ENCODE data around the gene GFAP. TPM values are rescaled to one million over a fixed set of nuclear protein-coding genes. Genes with fewer than 3 reads are reported as not detected.
A peak's percentile ranks its signal among the peaks of the same experiment; 100 is the strongest.

GFAP gene
- total RNA-seq, 1 experiment from 2014 or later = not detected

- peak; percentile 78 for DNase-seq (ENCODE audit: low spot score)
Observed at GRCh38 chr17:44900894-44901293, 14.4 kb downstream of the GFAP start.

- DNase-seq (ENCODE audit: low spot score) = peak; percentile 89
Observed at GRCh38 chr17:44899074-44899782, 16.1 kb downstream of the GFAP start, which contains the start of gene EFTUD2. Gene EFTUD2 (minus strand): TSS chr17:44899445. CDS start chr17:44894521, 4,924 bp downstream.

DNA sequence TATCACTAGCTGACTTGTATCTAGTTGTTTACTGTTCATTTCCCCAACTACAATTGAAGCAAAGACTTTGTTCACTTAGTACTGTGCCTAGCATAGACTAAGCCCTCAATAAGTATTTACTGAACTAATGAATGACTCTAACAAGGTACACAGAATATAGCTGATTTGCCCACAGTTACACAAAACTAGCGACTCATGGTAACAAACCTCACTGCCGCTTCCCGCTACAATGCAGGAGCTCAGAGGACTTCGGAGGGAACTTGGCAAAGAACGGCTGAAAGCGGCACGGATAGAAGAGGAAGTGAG is 16.6 kb downstream of the GFAP start:
- peak; percentile 53 for DNase-seq (ENCODE audit: low spot score)

GRCh38 chr17:44894642-44895041 is 20.7 kb downstream of the GFAP start:
- DNase-seq (ENCODE audit: low spot score) = no peak

DNA sequence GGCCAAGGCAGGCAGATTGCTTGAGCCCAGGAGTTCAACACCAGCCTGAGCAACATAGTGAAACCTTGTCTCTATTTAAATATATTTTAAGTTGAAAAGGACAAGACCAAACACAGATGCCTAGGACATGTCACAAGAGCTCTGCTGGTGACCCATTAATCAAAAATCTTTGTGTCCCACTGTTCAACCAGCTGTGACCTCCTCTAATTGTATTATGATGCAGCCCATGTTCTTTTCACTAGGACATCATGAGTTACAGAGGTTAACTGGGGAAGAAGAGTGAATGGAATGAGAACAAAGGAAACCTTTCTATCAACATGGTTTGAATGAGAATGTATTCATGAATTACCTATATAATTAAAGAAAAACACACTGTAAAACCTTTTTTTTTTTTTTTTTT is 23.1 kb downstream of the GFAP start:
- no peak for DNase-seq (ENCODE audit: low spot score)

DNA sequence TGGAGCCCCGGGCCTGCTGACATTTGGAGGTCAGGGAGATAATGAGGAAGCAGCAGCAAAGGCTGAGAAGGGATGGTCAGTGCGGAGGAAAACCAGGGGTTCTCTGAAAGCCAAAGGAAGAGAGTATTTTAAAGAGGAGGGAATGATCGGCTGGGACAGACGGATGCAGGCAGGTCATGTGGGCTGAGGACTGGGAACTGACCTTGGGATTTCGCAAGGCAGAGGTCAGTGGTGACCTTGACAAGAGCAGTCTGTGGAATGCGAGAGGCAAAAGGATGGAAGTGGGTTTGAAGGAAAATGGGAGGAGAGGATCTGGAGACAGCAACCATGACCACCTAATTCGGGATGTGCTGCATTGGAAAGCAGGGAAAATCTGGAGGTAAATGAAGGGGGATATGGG is 26.3 kb downstream of the GFAP start:
- no peak for DNase-seq (ENCODE audit: low spot score)

- DNase-seq (ENCODE audit: low spot score) = no peak
Observed at GRCh38 chr17:44887971-44888954, 27.0 kb downstream of the GFAP start.

GRCh38 chr17:44887016-44887415 is 28.3 kb downstream of the GFAP start:
- no peak for DNase-seq (ENCODE audit: low spot score)

DNA sequence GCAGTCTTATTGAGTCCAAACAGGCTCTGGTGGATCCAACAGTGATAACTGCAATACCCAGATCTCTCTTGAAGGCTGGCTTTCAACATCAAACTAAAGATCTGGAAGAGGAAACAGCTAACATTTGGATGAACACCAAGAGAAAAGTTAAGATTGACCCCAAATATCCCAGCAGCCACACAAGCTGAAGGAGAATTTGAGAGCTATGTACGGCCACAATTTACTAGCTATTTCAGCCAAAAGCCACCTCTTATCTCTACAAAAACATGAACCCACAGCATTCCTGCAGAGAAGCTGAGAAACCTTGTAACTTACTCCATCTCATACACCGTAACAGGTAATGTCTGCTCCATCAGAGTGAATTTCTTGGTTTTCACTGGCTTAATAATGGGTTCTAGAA is 30.4 kb downstream of the GFAP start:
- no peak for DNase-seq (ENCODE audit: low spot score)

DNA sequence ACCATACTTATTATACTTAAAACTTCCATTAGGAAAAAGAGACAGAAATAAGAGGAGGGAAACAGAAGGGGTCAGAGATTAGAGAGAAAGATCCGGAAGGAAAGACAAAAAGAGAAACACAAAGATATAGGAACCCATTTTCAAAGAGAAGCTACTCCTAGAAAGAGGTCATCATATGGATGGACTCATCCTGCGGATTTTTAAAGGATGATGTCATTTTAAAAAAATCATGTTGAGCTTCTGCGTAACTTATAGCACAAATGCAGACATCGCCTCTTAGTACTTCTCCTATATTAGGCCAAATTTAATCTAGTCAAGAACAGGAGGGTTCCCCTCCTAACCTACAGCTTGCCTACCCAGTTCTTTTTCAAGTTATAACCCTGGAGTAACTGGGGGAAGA is 34.2 kb downstream of the GFAP start:
- DNase-seq (ENCODE audit: low spot score) = no peak

- DNase-seq (ENCODE audit: low spot score) = no peak
Observed at GRCh38 chr17:44880062-44880461, 35.2 kb downstream of the GFAP start.

DNA sequence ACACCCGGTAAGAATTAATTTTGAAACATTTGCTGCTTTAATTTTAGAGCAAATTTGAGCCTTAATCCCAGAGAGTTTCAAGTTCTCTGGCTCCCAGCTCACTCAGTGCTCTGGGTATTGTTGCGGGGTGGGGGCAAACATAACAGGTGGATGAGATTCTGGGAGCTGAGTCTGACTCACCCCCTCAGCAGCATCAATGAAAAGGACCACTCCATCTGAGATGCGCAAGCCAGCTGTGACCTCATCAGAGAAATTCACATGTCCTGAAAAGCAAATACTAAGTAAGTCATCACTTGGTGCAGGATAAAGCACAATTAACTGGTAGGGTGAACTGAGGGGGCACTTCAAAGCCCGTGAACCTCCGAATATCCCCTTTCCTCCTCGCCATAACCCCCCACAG is 35.9 kb downstream of the GFAP start:
- no peak for DNase-seq (ENCODE audit: low spot score)

GRCh38 chr17:44878627-44879221 is 36.6 kb downstream of the GFAP start:
- DNase-seq (ENCODE audit: low spot score) = peak; percentile 47

DNA sequence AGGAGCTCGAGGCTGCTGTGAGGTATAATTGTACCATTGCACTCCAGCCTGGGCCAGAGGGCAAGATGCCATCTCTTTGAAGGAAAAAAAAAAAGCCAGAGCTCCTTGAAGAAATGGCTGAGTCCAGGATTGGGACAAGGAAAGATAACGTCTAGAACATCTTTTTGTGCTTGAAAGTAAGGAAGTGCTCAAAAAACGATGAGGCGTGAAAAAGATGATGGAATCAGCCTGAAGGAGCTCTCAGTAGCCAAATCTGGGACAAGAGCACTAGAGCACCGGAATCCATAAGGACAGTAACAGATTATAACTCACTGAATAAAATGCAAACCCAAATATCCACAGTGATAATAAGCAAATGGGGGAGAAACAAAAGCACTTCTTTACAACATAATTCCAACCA is 38.2 kb downstream of the GFAP start:
- DNase-seq (ENCODE audit: low spot score) = no peak

DNA sequence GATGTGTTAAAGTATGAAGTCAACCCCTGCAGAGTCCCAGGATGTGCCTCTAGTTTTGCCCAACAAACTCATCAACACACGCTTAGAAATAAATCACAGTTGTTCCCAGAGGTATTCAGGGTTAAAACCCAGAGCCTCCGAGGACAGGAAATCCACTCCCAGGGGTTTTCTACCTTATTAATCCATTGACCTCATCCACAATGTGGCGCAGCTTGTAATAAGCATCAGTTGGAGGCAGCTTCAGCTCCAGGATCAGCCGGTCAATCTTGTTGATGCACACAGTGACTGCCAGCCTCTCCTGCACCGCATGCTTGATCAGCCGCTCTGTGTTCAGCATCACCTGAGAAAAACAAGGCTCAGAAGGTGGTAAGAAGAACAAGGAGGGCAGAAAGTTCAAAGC is 39.5 kb downstream of the GFAP start:
- no peak for DNase-seq (ENCODE audit: low spot score)

- DNase-seq (ENCODE audit: low spot score) = peak; percentile 67
Observed at GRCh38 chr17:44872131-44872768, 43.0 kb downstream of the GFAP start.

GRCh38 chr17:44871556-44871955 is 43.7 kb downstream of the GFAP start:
- DNase-seq (ENCODE audit: low spot score) = no peak

DNA sequence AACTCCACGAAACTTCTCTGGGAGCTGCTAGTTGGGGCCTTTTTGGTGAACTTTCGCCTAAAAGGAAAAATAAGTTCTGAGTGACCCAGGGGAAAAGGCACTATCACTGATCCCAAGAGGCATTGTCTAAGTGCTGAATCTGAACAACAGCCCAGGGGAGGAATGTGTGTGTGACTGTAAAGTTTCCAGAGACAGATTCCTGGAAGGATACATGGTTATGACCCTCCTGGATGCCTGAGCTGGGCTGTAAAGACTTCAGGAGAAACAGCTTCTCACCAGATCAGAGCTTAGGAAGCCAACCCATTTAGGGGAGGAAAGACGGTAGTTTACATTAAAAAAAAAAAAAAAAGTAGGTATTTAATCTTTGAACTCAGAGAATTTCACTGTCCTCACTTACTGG is 47.5 kb downstream of the GFAP start:
- no peak for DNase-seq (ENCODE audit: low spot score)

- peak; percentile 26 for DNase-seq (ENCODE audit: low spot score)
Observed at GRCh38 chr17:44865931-44866330, 49.4 kb downstream of the GFAP start.

DNA sequence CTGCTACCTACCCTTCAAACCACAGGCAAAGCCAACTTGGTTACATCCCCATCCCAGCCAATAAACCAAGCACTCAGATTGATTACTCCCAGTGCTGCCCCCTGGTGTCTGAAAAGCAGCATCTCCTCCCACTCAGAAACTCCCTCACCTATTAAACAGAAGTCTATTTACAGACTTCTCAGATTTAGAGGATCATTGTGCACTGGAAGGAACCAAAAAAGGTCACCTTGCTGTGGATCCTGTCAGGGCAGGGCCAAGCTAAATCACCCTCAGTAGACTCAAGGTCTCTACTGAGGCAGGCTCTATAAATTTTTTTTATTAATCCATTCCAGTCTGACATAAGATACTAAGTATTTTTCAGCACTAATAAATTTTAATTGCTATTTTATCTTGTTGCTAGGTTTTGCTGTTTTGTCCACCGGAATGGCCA is 50.1 kb downstream of the GFAP start:
- peak; percentile 80 for DNase-seq (ENCODE audit: low spot score)

DNA sequence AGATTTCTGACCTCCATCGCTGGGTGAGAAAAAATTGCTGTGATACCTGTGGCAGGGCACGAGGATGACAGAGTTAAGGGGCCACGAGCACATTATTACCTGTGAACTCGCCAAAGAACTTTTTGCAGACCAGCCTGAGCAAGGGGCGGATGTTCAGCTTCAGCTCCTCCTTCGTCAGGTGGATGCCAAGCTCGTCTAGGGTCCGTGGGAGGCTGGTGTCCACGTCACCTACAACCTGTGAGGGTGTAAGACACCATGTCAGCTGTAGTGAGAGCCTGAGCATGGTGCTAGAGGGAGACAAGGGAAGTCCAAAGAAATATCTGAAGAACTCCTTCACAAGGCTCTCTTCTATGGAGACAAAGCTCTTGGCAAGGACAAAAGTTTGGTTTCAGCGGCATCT is 50.5 kb downstream of the GFAP start:
- no peak for DNase-seq (ENCODE audit: low spot score)

Measured in A172 (cell line).